Left lobe of liver (tissue), 2 donors: ENCODE results near the gene LRRC3. TPM values are rescaled to one million over a fixed set of nuclear protein-coding genes. Genes with fewer than 3 reads are reported as not detected.
"Not testable (repeated sequence)": the region's sequence is repeated elsewhere in the genome, so short reads cannot be mapped to it uniquely, and the experiment has no call there.

Source experiments
- ATAC-seq: fragments of 200-7000 bp; cut with Tn5 transposase; one replicate; pipeline ENCODE4 v1.9.1; 2020; ENCODE audit warnings: mild to moderate bottlenecking, moderate library complexity
- DNase-seq: peaks from one replicate; pipeline ENCODE4 v3.0.0-alpha.2; 2020; ENCODE audit warnings: low spot score
- total RNA-seq: library from RNA; stranded (reverse); gene quantifications from one replicate; pipeline ENCODE4 v1.2.1, GENCODE V29; 2021
- donor health status: DM: no; HTN: no; CAD: no; lungs with moderate emphysema.
- donor health status: DM: no; HTN: yes; CAD: no.

LRRC3 gene
- total RNA-seq, 1 donor from 2014 or later = 22.0 TPM

- ATAC-seq = no peak
- no peak for DNase-seq
Observed at GRCh38 chr21:44475266-44475845, 20.0 kb downstream of the LRRC3 start.

GRCh38 chr21:44477131-44477530 lies 21.8 kb downstream of the LRRC3 start:
- DNase-seq (no peak), ATAC-seq (no peak)

DNA sequence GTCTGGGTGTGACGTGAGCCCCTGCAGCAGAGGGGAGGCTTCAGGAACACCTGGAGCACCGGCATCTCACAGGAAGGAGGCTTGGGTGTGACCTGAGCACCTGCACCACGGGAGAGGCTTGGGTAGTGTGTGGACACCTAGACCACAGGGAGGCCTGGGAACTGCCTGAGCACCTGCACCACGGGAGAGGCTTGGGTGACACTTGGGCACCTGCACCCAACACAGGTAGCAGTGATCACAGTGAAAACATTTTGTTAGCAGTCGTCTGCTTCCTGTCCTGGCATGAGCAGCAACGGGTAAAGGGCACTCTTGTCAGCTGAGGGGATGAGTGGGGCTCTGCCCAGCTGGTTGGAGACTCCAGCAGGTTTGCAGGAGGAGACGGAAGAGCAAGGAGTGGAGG lies 22.4 kb downstream of the LRRC3 start:
- DNase-seq = peak; percentile 79
- ATAC-seq = peak; percentile 69

DNA sequence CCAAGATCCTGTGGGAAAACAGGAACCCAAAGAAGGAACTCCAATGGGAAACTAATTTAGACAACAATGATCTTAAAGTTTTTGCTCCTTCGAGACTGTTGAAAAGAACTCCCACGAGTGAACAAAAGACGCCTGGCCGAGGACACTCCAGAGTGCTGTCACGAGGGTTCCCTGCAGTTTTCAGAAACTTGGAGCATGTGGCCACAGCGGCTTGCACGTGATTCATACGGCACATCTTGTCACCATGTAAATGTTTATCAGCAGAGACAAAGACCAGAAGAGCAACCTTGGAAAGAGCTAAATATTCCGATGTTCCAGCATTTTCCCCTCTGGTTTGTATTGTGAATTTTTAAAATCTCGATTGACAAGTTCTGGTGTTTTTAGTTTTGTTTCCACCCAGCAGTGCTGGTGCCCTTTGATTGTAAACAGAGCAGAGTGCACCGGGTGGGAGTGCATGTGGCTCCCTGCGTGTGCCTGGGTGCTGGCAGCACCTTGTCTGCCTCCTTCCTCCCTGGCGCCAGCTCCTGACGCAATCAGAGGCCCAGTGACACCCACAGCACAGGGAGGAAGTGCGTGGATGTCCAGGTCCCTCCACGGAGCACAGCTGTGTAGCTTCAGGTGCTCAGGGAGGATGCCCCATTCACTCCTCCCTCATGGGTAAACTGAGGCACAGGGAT lies 23.0 kb downstream of the LRRC3 start:
- peak; percentile 75 for ATAC-seq
- DNase-seq = peak; percentile 93

DNA sequence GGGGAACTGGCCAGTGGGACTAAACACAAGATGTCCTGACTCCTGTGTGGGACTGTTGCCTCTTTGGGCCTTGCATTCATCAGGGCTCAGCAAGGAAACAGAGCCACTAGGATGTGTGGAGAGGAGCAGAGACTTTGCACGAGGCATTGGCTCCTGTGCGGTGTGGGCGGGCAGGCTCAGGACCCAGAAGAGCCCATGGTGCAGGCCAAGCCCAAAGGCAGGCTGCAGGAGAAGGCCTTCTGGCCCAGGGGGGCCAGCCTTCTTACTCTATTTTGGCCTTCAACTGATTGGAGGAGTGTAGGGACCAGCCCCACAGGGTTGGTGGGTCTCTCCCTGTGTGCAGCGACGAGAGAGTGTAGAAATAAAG lies 23.5 kb downstream of the LRRC3 start:
- no peak for DNase-seq
- ATAC-seq = no peak

DNA sequence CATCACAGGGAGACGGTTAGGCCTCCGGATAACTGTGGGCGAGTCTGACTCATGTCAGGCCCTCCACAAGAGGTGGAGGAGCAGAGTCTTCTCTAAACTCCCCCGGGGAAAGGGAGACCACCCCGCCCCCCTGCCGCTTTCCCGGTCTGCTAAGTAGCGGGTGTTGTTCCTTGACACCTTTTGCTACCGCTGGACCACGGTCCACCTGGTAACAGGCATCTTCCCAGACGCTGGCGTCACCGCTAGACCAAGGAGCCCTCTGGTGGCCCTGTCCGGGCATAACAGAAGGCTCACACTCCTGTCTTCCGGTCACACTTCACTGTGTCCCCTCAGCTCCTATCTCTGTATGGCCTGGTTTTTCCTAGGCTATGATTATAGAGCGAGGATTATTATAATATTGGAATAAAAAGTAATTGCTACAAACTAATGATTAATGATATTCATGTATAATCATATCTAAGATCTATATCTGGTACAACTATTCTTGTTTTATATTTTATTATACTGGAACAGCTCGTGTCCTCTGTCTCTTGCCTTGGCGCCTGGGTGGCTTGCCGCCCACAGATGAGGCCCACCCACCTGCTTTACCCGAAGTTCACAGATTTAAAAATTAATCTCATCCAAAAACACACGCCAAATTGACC lies 24.4 kb downstream of the LRRC3 start:
- DNase-seq = peak; percentile 80
- not testable (repeated sequence) for ATAC-seq

- DNase-seq (no peak), ATAC-seq (no peak)
Observed at GRCh38 chr21:44480200-44481053, 25.1 kb downstream of the LRRC3 start.

- peak; percentile 61 for ATAC-seq
Observed at GRCh38 chr21:44482581-44483287, 27.4 kb downstream of the LRRC3 start.

GRCh38 chr21:44483288-44484237 lies 28.3 kb downstream of the LRRC3 start:
- no peak for DNase-seq
- ATAC-seq = peak; percentile 21

More at GRCh38 chr21:44482581-44483287, 27.4 kb downstream of the LRRC3 start:
- DNase-seq = peak; percentile 89

DNA sequence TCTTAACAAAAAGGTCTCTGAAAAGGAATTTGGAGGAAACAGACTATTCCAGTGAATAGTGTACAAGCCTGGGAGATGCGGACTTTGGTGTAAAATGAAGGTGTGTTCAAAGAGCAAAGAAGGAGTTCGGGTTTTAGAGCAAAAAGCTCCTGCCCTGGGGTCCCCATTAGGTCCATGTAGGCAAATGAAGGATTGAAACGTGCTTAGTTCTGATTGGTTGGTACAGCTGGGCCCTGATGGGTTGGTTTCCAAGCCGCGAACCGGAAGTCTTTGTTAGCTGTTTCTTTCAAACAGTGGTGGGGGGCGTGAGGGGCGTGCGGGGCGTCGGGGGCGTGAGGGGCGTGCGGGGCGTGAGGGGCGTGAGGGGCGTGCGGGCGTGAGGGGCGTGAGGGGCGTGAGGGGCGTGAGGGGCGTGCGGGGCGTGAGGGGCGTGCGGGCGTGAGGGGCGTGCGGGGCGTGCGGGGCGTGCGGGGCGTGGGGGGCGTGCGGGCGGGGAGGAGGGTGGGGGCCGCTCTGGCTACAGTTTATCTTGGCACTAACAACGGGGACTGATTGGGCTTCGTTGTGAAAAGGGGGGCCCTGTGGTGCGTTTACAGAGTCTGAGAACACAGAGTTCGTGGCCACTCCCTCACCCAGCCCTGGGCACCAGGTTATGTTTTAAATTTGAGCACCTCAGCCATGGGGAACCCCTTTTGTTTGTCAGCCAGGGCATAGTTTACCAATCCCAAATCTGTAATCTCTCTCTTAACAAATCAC lies 29.4 kb downstream of the LRRC3 start:
- DNase-seq = no peak
- ATAC-seq = peak; percentile 7

GRCh38 chr21:44485254-44485793 lies 30.0 kb downstream of the LRRC3 start:
- peak; percentile 72 for DNase-seq
- ATAC-seq = peak; percentile 72

DNA sequence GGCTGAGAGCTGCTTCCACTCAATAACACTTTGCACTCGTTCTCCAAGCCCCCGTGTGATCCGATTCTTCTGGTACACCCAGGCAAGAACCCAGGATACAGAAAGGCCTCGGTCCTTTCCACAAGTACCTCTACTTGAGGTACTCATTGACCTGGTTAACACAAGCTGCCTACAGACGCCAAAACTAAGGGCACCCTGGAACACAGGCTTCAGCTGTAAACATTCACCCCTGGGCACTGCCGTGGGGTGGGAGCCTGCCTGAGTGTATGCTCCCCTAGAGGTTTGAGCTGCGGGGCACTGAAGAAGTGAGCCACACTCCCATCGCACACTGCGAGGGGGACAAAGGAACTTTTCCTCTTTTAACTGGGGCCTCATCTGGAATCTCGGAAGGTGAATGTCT lies 30.5 kb downstream of the LRRC3 start:
- DNase-seq = no peak

DNA sequence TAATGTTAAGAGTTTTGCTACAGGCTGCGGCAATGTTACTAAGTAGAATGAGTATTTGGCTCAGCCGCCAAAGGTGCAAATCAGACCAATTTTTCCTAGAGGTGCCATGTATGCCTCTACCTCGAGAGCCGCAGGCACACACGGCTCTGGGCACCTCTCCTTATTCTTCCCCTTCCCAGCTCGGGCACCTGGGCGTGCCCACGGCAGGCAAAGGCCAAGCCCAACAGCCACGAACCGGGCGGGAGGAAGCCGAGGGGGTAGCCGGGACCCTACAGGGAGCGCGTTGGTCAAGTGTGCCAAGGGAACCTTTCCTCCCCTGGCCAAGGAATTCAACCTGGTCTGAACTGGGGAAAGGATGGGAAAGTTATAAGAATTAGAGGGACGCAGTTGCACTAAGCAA lies 31.0 kb downstream of the LRRC3 start:
- no peak for DNase-seq
- ATAC-seq = no peak

More for the DNA sequence above, 30.5 kb downstream of the LRRC3 start:
- no peak for ATAC-seq

- ATAC-seq (no peak), DNase-seq (no peak)
Observed at GRCh38 chr21:44487831-44488230, 32.5 kb downstream of the LRRC3 start.

DNA sequence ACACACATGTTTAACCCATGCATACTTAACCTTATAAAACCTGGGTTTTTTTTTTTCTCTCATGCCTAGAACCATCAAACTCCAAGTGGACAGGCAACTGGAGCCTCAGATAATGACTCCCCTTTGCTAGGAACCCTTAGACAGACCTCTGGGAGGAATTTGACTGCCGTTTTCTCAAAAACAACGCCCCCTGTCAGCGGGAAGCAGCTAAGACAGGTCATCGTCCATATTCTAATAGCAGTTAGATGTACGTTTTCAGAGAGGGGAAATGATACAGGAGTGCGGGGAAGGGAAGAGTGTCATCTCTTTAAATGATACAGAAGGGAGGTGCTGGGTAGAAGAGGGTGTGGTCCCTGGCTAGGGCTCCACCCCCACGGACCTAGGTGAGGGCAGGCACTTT lies 34.7 kb downstream of the LRRC3 start:
- DNase-seq (no peak), ATAC-seq (no peak)

DNA sequence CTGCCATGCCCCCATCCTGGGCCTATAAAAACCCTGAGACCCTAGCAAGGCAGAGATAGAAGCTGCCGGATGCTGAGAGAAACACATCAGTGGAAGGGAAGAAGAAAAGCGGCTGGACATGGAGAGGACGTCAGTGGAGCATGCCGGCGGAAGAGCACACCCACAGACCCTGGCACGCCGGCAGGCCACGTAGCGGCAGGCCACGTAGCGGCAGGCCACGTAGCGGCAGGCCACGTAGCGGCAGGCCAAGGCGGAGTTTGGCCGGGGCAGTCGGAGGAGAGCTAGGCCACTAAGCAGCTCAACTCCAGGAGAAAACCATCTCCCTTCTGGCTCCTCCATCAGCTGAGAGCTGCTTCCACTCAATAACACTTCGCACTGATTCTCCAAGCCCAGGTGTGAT lies 35.1 kb downstream of the LRRC3 start:
- ATAC-seq = no peak
- DNase-seq = no peak

GRCh38 chr21:44490816-44491215 lies 35.5 kb downstream of the LRRC3 start:
- no peak for DNase-seq
- no peak for ATAC-seq

- DNase-seq (no peak), ATAC-seq (no peak)
Observed at GRCh38 chr21:44492567-44493385, 37.5 kb downstream of the LRRC3 start.
